Upper lobe of left lung (tissue), 4 donors: Measurements from ENCODE around the gene MAPK11.

Experiments used
- CTCF ChIP-seq, 6 experiments: fragments of 450-650 bp in 4 of 6; fragments of 200-600 bp in 2 of 6; sonication (generic) in 2 of 6; IDR thresholded peaks; one replicate each; pipeline ENCODE4 v1.5.1; 2016 to 2019; ENCODE audit warnings: antibody characterized with exemption in 6 of 6
- EP300 ChIP-seq, 4 donors: sonication (generic); formaldehyde crosslinking; IDR thresholded peaks; one replicate each; pipeline ENCODE4 v1.5.1; 2017; ENCODE audit warnings: antibody characterized with exemption in 4 of 4, control low read depth in 2 of 4
- POLR2A ChIP-seq, 4 donors: fragments of 450-650 bp; IDR thresholded peaks; one replicate each; pipeline ENCODE4 v1.5.1; 2016 to 2017; ENCODE audit warnings: antibody characterized with exemption in 4 of 4, mild to moderate bottlenecking in 2 of 4
- POLR2AphosphoS5 ChIP-seq, 2 donors: sonication (generic); formaldehyde crosslinking; IDR thresholded peaks; one replicate each; pipeline ENCODE4 v1.5.1; 2017; ENCODE audit warnings: antibody characterized with exemption in 2 of 2

DNA sequence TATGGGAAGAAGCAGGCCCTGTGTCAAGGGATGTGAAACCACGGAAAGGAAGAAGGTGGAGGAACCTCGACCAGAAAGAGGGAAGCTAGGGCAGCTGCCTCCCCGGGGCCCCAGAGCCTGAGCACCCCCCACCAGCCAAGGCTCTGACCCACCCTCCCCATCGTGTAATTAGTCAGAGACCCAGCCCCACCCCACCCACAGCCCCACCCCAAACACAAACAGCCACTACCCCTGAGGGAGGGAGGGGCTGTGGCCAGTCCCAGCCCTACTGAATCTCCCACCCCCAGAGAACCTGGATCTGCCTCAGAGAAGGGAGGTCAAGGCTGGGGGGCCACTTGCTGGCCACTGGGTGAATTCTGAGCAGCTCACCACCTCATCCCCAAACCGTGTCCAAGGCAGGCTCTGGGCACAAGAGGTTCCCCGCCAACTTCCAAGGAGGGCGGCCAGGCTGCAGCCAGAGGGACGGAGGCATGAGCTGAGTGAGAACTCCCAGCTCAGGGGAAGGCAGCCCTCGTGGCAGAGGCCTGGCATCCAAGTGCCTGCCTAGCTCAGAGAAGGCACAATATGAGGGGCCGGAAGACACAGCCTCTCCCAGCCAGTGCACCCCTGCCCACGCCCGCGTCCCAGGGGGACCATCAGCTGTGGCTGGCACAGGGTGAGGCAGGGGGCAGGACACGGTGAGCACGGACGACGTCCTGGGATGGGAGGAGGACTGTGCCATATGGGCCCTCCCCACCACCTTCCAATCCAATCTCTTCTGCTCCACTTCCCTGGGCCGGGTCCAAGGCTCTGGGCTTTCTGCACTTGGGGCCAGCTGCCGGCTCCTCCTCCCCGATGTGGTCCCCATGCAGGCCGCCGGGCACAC, 34.6 kb upstream of the MAPK11 start:
- no peak for TF ChIP-seq CTCF (IDR thresholded peaks at IDR 0.05)
- no peak for TF ChIP-seq POLR2AphosphoS5 (IDR thresholded peaks at IDR 0.05)
- TF ChIP-seq POLR2A (IDR thresholded peaks at IDR 0.05) = peak in 1 of 4 donors; percentile 31
- no peak for TF ChIP-seq EP300 (IDR thresholded peaks at IDR 0.05)
